HEK293T (cell line): Measurements from ENCODE around the gene MGAT5B.

Experiments used
- CTCF ChIA-PET: fragments of 350-600 bp; formaldehyde crosslinking; extraction: SDS; loops from one replicate; lab custom pipeline; 2021; ENCODE audit warnings: antibody characterized with exemption, inconsistent platforms; lab: Yijun Ruan, JAX
- POLR2A ChIA-PET: fragments of 350-600 bp; formaldehyde crosslinking; extraction: SDS; loops from one replicate; lab custom pipeline; 2020; ENCODE audit warnings: antibody characterized with exemption, inconsistent platforms; lab: Yijun Ruan, JAX
- DNase-seq: peaks from one replicate; pipeline ENCODE4 v3.0.0; 2012; ENCODE audit warnings: mixed read lengths; ENCODE audit errors: extremely low spot score
- ARNT ChIP-seq: fragments of 450-650 bp; IDR thresholded peaks from 2 replicates; pipeline ENCODE4 v1.6.1; 2017; ENCODE audit warnings: mild to moderate bottlenecking
- BHLHE40 ChIP-seq: fragments of 450-650 bp; IDR thresholded peaks from 2 replicates; pipeline ENCODE4 v1.6.1; 2016; ENCODE audit warnings: mild to moderate bottlenecking, moderate library complexity, borderline replicate concordance
- CTBP1 ChIP-seq: fragments of 450-650 bp; IDR thresholded peaks from 2 replicates; pipeline ENCODE4 v1.6.1; 2016; ENCODE audit warnings: borderline replicate concordance
- ELF4 ChIP-seq: fragments of 450-650 bp; IDR thresholded peaks from 2 replicates; pipeline ENCODE4 v1.6.1; 2017; ENCODE audit warnings: antibody characterized with exemption
- FOXA1 ChIP-seq: fragments of 450-650 bp; IDR thresholded peaks from 2 replicates; pipeline ENCODE4 v1.6.1; 2016; ENCODE audit warnings: mild to moderate bottlenecking
- FOXK2 ChIP-seq: fragments of 450-650 bp; IDR thresholded peaks from 2 replicates; pipeline ENCODE4 v1.6.1; 2016; ENCODE audit warnings: mild to moderate bottlenecking
- FOXM1 ChIP-seq: fragments of 450-650 bp; IDR thresholded peaks from 2 replicates; pipeline ENCODE4 v1.6.1; 2017; ENCODE audit warnings: mild to moderate bottlenecking, borderline replicate concordance
- HDGF ChIP-seq: fragments of 450-650 bp; IDR thresholded peaks from 2 replicates; pipeline ENCODE4 v1.6.1; 2017; ENCODE audit warnings: antibody characterized with exemption, borderline replicate concordance
- L3MBTL2 ChIP-seq: fragments of 450-650 bp; conservative IDR thresholded peaks from 2 replicates; pipeline ENCODE4 v1.6.1; 2016; ENCODE audit warnings: mild to moderate bottlenecking
- LEF1 ChIP-seq: fragments of 450-650 bp; IDR thresholded peaks from 2 replicates; pipeline ENCODE4 v1.6.1; 2017; ENCODE audit warnings: mild to moderate bottlenecking, borderline replicate concordance
- NFRKB ChIP-seq: fragments of 450-650 bp; IDR thresholded peaks from 2 replicates; pipeline ENCODE4 v1.6.1; 2016; ENCODE audit warnings: mild to moderate bottlenecking, moderate library complexity
- PKNOX1 ChIP-seq: fragments of 450-650 bp; IDR thresholded peaks from 2 replicates; pipeline ENCODE4 v1.6.1; 2016
- SP1 ChIP-seq: fragments of 450-650 bp; IDR thresholded peaks from 2 replicates; pipeline ENCODE4 v1.6.1; 2017
- SUZ12 ChIP-seq: fragments of 450-650 bp; IDR thresholded peaks from 2 replicates; pipeline ENCODE4 v1.6.1; 2016; ENCODE audit warnings: mild to moderate bottlenecking
- TARDBP ChIP-seq: fragments of 450-650 bp; IDR thresholded peaks from 2 replicates; pipeline ENCODE4 v1.6.1; 2016
- ZNF384 ChIP-seq: fragments of 450-650 bp; IDR thresholded peaks from 2 replicates; pipeline ENCODE4 v1.6.1; 2016

MGAT5B gene

GRCh38 chr17:76982408-76983074 lies 114.3 kb downstream of the MGAT5B start:
- POLR2A ChIA-PET, result interaction anchor here (1.0 to 2.3 kb wide), 2 partner anchors 13 kb away, joined by 6 read pairs; no protein-coding TSS in a partner anchor
- CTCF ChIA-PET, result interaction anchor here (1.1 kb wide), 1 partner anchor 115 kb away, joined by 3 read pairs; the partner anchor contains the start of gene MGAT5B
- DNase-seq, result no peak
- TF ChIP-seq CTBP1 (no peak), SUZ12 (no peak), FOXA1 (no peak), FOXK2 (no peak), BHLHE40 (no peak), L3MBTL2 (no peak), ZNF384 (no peak), ELF4 (no peak), ARNT (no peak), PKNOX1 (no peak), TARDBP (no peak), LEF1 (no peak), NFRKB (no peak), SP1 (no peak), HDGF (no peak), FOXM1 (no peak)

- ChIA-PET CTCF (no interaction called here), POLR2A (interaction anchor here (2.3 kb wide), 1 partner anchor 14 kb away, joined by 6 read pairs; no protein-coding TSS in a partner anchor)
Measured at GRCh38 chr17:76983075-76983775, 115.0 kb downstream of the MGAT5B start.

GRCh38 chr17:76986365-76986764 lies 118.2 kb downstream of the MGAT5B start:
- TF ChIP-seq ARNT, result no peak
- no peak for TF ChIP-seq FOXK2
- TF ChIP-seq NFRKB, result no peak
- no peak for TF ChIP-seq FOXM1
- TF ChIP-seq FOXA1, result no peak
- TF ChIP-seq LEF1, result no peak
- TF ChIP-seq ZNF384, result no peak
- TF ChIP-seq L3MBTL2, result no peak
- no peak for TF ChIP-seq PKNOX1
- no peak for TF ChIP-seq SUZ12
- no peak for TF ChIP-seq SP1
- no peak for TF ChIP-seq TARDBP
- ChIA-PET CTCF (no interaction called here), POLR2A (interaction anchor here (1.5 kb wide), 1 partner anchor 17 kb away, joined by 5 read pairs; no protein-coding TSS in a partner anchor)
- no peak for DNase-seq

More at GRCh38 chr17:76983075-76983775, 115.0 kb downstream of the MGAT5B start:
- TF ChIP-seq L3MBTL2 (no peak), ARNT (no peak), ZNF384 (no peak), CTBP1 (no peak), SP1 (no peak), FOXA1 (no peak), PKNOX1 (no peak), NFRKB (no peak), BHLHE40 (no peak), FOXK2 (no peak), SUZ12 (no peak), TARDBP (no peak), ELF4 (no peak), LEF1 (no peak), FOXM1 (no peak), HDGF (no peak)
- DNase-seq, result no peak

- no peak for DNase-seq
- TF ChIP-seq SP1, result no peak
- no peak for TF ChIP-seq TARDBP
- TF ChIP-seq L3MBTL2, result no peak
- no peak for TF ChIP-seq BHLHE40
- no peak for TF ChIP-seq HDGF
- TF ChIP-seq FOXM1, result no peak
- TF ChIP-seq PKNOX1, result no peak
- TF ChIP-seq FOXK2, result no peak
- no peak for TF ChIP-seq ELF4
- no peak for TF ChIP-seq ZNF384
- no peak for TF ChIP-seq LEF1
- no peak for TF ChIP-seq CTBP1
- no peak for TF ChIP-seq ARNT
- TF ChIP-seq SUZ12, result no peak
- no peak for TF ChIP-seq FOXA1
- no peak for TF ChIP-seq NFRKB
- ChIA-PET CTCF (no interaction called here), POLR2A (no interaction called here)
Measured at GRCh38 chr17:76987486-76988093, 119.4 kb downstream of the MGAT5B start.
